HG03066 (cell line): Measurements from ENCODE around the gene AARS2.

ENCODE experiments used
- ATAC-seq: cut with Tn5 transposase; IDR thresholded peaks from one replicate; pipeline ENCODE4 v1.9.1; 2021; ENCODE audit warnings: low read depth; ENCODE audit not compliant: unreplicated experiment

The AARS2 gene

DNA sequence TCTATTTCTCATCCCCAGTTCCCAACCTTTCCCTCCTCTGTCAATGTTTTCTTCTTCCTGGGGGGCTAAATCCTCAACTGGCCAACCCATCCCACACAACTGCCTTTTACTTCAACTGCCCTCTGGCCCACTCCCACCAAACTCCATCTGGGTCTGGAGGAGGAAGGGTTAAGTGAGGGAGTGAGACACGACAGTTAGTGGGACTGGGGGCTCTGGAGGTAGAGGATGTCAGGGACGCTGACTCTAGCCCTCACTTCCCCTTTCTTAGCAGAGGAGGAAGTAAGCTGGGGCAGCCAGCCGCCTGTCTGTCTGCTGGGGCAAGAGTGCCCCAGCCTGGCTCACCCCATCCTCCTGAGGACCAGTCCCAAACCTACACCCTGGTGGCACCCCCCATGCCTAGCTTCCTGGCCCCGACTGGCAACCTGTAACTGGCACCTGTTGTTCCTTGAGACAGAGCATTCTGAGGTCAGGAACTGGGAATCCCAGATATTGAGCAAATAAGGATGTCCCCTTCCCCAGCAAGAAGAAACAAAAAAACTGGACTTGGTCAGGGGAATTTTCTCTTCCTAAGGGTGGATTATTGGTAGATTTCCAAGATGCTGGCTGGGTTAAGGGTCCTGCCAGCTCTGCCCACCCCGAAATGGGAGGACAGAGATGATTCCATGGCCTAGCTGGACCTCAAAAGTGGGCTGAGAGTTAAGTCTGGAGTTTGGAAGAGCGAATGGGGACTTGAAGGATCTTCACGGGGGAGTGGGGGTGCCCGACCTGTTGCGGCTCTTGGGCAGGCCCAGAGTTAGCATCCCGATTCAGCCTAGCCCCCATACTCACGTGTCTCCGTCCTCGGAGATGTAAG lies 48.8 kb downstream of the AARS2 start:
- ATAC-seq = peak; percentile 31

DNA sequence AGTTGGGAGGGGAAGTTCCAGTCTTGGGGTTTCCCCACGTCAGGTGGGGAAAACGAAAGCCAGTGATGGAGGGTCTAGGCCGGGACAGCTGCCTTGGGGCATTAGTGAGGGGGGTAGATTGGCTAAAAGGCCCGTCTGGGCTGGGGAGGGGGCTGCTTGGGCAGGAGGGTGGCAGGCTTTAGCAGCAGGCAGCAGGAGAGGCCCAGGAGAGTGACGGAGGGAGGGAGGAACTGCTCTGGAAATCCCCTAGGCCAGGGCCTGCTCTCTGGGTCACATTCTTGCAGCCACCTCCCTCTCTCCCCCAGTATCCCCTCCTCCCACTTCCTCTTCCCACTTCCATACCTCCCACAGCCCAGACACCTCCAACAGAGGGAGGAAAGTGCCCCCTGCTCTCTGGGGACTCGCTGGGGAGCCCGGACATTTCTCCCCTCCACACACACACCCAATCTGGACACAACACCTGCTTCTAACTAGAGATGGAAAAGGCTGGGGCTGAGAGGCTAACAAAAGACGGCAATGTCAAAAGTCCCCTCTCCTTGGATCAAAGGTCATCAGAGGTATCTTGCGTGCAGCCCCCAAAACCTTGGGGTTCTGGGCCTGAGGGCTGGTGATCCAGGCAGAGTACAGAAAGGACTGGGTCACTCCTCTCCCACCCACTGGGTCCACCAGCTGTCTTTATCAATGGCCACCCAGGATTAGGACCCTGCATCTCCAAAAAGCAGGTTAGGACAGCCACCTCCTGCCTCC lies 49.6 kb downstream of the AARS2 start:
- no peak for ATAC-seq

DNA sequence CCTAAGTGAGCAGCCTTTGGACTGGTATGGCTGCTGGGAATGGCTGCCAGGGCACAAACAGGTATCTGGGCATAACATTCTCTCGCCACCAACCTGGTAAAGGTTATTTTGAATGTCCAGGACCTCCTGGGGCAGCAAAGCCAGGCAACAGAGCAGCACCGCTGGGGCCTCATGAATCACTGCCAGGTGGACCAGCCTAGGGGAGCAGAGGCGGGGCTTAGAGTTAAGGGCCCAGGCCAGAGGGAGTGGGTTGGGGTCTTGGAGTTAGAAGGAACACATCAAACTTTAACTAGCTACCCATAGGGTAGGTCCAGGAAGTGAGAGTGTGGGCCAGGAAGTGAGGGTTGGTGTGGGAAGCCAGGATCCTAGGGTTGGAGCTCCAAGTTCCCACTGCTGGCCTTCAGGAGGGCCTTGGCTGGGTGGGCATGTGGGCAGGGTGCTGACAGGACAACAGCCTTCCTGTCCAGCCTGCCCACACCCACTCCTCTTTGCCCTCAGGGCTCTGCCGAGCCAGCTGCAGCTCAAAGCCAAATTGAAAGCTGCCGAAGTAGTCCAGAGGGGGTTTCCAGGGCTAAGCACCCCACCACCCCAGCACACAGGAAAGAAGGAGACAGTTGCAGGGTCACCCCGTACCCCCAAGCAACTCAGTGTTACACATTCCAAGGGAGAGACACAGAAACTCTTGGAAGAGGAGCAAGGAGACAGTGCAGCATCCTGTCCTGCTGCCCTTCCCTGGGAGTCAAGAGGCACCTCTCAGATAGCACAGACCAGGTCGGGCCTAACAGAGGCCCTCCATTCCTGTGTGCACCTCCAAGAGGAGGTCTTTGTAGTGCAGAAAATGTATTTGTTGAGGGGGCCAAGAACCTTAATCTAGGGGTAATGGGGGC lies 50.4 kb downstream of the AARS2 start:
- no peak for ATAC-seq

GRCh38 chr6:44261581-44261980 lies 51.6 kb downstream of the AARS2 start:
- no peak for ATAC-seq

DNA sequence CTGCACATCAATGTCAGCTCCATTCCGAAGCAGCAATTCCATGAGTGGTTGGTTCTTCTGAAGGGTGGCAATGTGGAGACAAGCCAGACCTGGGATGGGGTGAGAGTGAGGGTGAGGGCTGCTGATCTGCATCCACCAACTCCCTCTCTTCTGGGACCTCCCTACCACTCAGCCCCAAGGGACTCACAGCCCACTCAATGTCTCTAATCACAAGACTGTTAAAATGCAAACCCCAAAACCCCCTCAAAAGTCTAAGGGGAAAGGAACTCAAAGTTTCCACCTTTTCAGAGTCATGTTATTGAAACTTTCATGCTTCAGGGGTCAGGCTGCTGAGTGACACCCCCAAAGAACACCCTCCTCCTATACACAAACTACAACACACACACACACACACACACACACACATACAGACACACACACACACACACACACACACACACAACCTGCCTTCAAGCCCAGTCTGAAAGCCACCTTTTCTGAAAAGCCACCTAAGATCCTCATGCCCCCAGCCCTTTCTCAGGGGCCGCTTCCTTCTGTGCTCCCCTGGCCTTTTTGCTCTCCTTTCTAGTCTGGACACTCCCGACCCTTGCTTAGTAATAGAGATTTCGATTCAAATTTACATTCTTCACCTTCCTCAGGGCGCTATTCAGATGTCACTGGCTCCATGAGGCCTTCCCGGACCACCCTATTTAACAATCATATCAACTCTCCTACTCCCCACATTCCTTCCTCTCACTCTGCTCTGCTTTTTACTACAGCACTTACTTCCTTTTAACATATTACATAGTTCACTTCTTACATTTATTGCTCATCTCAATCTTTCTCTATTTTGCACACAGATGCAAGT lies 52.5 kb downstream of the AARS2 start:
- no peak for ATAC-seq

DNA sequence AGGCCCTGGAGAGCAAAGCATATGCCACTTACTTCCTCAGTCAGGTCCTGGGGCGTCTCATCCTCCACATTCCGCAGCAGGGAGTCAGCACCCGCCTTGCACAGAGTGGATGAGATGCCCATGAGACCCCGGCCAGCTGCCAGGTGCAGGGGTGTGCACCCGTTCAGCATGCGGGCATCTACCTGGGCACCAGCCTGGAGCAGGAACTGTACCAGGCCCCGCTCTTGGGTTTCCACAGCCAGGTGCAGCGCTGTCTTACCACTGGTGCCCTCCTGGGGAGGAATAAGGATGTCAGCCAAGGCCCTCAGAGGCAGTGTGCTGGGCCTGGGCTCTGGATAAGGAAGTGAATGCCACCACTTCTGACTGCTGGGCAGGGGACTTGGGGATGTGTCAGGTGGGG lies 53.1 kb downstream of the AARS2 start:
- ATAC-seq = no peak

GRCh38 chr6:44258921-44259320 lies 54.2 kb downstream of the AARS2 start:
- no peak for ATAC-seq

GRCh38 chr6:44258325-44258863 lies 54.8 kb downstream of the AARS2 start:
- ATAC-seq = no peak

GRCh38 chr6:44257753-44258324 lies 55.3 kb downstream of the AARS2 start:
- peak; percentile 21 for ATAC-seq

DNA sequence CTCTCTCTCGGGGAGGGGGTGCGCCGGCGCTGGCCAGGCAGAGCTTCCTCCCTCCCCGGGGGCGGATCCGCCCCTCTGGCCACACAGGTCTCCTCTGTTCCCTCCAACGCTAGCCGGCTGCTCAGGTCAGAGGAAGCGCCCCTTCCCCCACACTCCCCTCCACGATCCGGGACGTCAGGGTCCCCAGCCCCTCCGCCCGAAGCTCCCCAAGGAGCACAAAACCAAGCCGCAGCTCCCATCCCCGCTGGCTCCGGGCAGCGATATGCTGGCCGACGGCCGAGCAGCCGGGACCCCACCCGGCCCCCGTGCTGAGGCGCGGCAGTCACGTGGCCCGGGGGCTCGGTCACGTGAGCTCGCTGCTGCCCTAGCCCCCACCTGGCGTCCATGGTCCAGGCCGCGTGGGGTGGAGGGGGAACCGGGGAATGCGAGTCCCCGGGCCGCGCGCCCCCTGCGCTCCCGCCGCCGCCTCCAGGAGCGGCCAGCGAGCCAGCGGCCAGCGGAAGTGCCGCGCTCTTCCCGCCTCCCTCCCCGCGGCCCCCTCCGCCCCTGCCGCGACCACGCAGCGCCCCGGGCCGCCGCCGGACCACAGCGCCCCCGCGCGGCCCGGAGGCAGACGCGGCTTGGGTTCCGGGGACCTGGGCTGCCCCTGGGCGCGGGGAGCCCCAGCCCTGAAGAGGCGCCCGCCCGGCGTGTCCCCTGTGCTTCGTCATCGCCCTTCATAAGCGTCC lies 56.0 kb downstream of the AARS2 start, which contains the start of gene SLC35B2:
TSS of gene SLC35B2 (minus strand) at position 504 of the 728 bp plus-strand sequence. CDS start at position 386, 118 bp downstream.
- ATAC-seq = peak; percentile 42

DNA sequence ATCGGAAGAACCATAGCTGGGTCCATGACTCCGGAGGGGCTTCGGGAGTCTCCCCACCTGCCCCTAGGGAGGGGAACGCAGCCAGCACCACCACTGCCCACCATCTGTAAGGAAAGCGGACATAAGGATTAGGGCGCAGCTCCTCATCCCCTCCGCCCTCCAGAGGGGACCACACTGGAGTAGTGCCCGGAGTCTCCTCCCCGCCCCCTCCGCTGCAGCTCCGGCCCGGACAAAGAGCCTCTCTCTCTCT lies 56.4 kb downstream of the AARS2 start:
- no peak for ATAC-seq

GRCh38 chr6:44255871-44256774 lies 57.0 kb downstream of the AARS2 start:
- ATAC-seq = no peak

- ATAC-seq = no peak
Observed at GRCh38 chr6:44255105-44255808, 57.9 kb downstream of the AARS2 start.

DNA sequence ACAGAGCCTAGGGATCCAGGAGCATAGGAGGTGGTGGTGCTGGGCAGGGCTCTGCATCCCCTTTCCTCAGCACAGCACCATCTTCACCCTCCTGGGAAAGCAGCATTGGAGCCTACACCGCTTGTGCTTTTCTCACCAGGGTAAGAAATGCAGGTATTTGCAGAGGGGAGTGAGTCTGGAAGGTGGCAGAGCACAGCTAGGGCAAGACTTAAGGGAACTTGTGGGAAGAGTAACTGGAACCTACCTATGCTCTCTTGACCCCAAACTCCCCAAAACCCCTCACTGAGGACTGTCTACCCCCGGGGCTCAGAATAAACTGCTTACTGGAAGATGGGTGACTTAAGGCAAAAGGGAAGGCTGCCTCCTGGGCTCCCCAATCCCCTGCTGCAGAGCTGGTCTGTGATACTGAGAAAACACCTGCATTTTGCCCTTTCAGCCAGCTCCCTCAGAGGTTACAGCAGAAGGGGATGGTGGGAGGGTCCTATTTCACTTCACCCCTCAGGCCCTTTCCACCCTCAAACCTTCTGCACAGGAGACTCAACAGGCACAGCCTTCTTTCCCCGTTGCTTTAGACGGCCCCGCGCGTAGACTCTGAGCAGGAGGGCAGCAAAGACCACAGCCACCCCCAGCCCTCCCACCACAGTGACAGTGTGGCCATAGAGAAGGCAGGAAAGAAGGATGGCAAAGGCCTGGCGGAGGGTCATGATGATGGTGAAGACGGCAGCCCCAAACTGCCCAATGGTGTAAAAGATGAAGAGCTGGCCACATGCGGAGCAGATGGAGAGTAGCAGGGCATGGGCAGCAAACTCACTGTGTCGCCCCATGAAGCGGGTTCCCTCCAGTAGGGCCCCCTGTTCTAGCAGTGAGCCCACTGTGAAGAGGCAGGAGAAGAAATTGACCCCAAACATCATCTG lies 58.7 kb downstream of the AARS2 start:
- no peak for ATAC-seq

- no peak for ATAC-seq
Observed at GRCh38 chr6:44253307-44254101, 59.6 kb downstream of the AARS2 start.
